ENCODE results near the gene SAP130. TPM values are rescaled to one million over a fixed set of nuclear protein-coding genes. Genes with fewer than 3 reads are reported as not detected.

SAP130 gene
- total RNA-seq, 2 donors from 2014 or later: 31.2 to 35.3 TPM

- Mint-ChIP-seq H3K9me3 (peaks cover 28% of the 10 kb centered on the region), H3K4me3 (no peak overlapping the region), H3K4me1 (ENCODE audit: low read depth in 2 of 2) (peaks cover 0 to 11% of the 10 kb centered on the region in 2 donors), H3K36me3 (peaks cover 31% of the 10 kb centered on the region), H3K27ac (no peak overlapping the region), H3K27me3 (peaks cover 33 to 45% of the 10 kb centered on the region in 2 donors)
- DNase-seq (ENCODE audit: low spot score) (no peak), ATAC-seq (no peak)
These were observed 11.7 kb upstream of the SAP130 start for GRCh38 chr2:128039535-128039934.

GRCh38 chr2:128038411-128038810 is 10.6 kb upstream of the SAP130 start:
- H3K27ac Mint-ChIP-seq: peak overlapping the region in 1 of 2 donors; percentile 33
- H3K4me3 Mint-ChIP-seq: no peak overlapping the region
- peaks cover 33 to 45% of the 10 kb centered on the region in 2 donors for H3K27me3 Mint-ChIP-seq
- peaks cover 28% of the 10 kb centered on the region for H3K9me3 Mint-ChIP-seq
- DNase-seq (ENCODE audit: low spot score) (no peak), ATAC-seq (no peak)
- peaks cover 0 to 11% of the 10 kb centered on the region in 2 donors for H3K4me1 Mint-ChIP-seq (ENCODE audit: low read depth in 2 of 2)
- H3K36me3 Mint-ChIP-seq: peaks cover 30% of the 10 kb centered on the region

GRCh38 chr2:128037649-128038048 is 9.8 kb upstream of the SAP130 start:
- peaks cover 21% of the 10 kb centered on the region for H3K9me3 Mint-ChIP-seq
- peaks cover 34 to 44% of the 10 kb centered on the region in 2 donors for H3K27me3 Mint-ChIP-seq
- peaks cover 0 to 11% of the 10 kb centered on the region in 2 donors for H3K4me1 Mint-ChIP-seq (ENCODE audit: low read depth in 2 of 2)
- DNase-seq (ENCODE audit: low spot score): no peak
- peaks cover 22% of the 10 kb centered on the region for H3K36me3 Mint-ChIP-seq
- H3K27ac Mint-ChIP-seq: no peak overlapping the region
- no peak overlapping the region for H3K4me3 Mint-ChIP-seq
- ATAC-seq: no peak

- Mint-ChIP-seq H3K9me3 (peaks cover 18% of the 10 kb centered on the region), H3K36me3 (peaks cover 18% of the 10 kb centered on the region), H3K4me3 (no peak overlapping the region), H3K27ac (no peak overlapping the region), H3K4me1 (ENCODE audit: low read depth in 2 of 2) (peaks cover 0 to 11% of the 10 kb centered on the region in 2 donors), H3K27me3 (peaks cover 38 to 45% of the 10 kb centered on the region in 2 donors)
- no peak for ATAC-seq
- no peak for DNase-seq (ENCODE audit: low spot score)
These were observed 9.1 kb upstream of the SAP130 start for GRCh38 chr2:128036748-128037607.

GRCh38 chr2:128032092-128032491 is 4.2 kb upstream of the SAP130 start:
- Mint-ChIP-seq H3K4me3 (no peak overlapping the region), H3K36me3 (peaks cover 8% of the 10 kb centered on the region), H3K27me3 (peaks cover 15 to 20% of the 10 kb centered on the region in 2 donors), H3K27ac (no peak overlapping the region), H3K9me3 (peaks cover 8% of the 10 kb centered on the region), H3K4me1 (ENCODE audit: low read depth in 2 of 2) (peaks cover 6 to 10% of the 10 kb centered on the region in 2 donors)
- DNase-seq (ENCODE audit: low spot score) (no peak), ATAC-seq (no peak)

GRCh38 chr2:128028668-128029054 is 802 bp upstream of the SAP130 start:
- Mint-ChIP-seq H3K36me3 (no peaks in the 10 kb centered on the region), H3K27me3 (peaks cover 12 to 15% of the 10 kb centered on the region in 2 donors), H3K4me1 (ENCODE audit: low read depth in 2 of 2) (peaks cover 13 to 27% of the 10 kb centered on the region in 2 donors)

GRCh38 chr2:128027278-128027800 is 520 bp downstream of the SAP130 start:
- Mint-ChIP-seq H3K4me1 (ENCODE audit: low read depth in 2 of 2) (peaks cover 13 to 27% of the 10 kb centered on the region in 2 donors), H3K9me3 (no peaks in the 10 kb centered on the region), H3K36me3 (no peaks in the 10 kb centered on the region), H3K27me3 (peaks cover 6 to 7% of the 10 kb centered on the region in 2 donors), H3K27ac (peak overlapping the region; percentile 76 to 84), H3K4me3 (peak overlapping the region; percentile 95)
- ATAC-seq: peak; percentile 93 to 94
- peak; percentile 99 for DNase-seq (ENCODE audit: low spot score)

More at GRCh38 chr2:128028668-128029054, 802 bp upstream of the SAP130 start:
- Mint-ChIP-seq H3K4me3 (peak overlapping the region; percentile 78), H3K9me3 (no peaks in the 10 kb centered on the region), H3K27ac (peak overlapping the region in 1 of 2 donors; percentile 47)
- ATAC-seq (no peak), DNase-seq (ENCODE audit: low spot score) (no peak)

- ATAC-seq: no peak
- no peak for DNase-seq (ENCODE audit: low spot score)
- Mint-ChIP-seq H3K4me3 (peak overlapping the region; percentile 95), H3K9me3 (no peaks in the 10 kb centered on the region), H3K27ac (peak overlapping the region; percentile 68 to 91), H3K36me3 (no peaks in the 10 kb centered on the region), H3K4me1 (ENCODE audit: low read depth in 2 of 2) (peaks cover 18 to 27% of the 10 kb centered on the region in 2 donors), H3K27me3 (peaks cover 0 to 3% of the 10 kb centered on the region in 2 donors)
These were observed 1.2 kb downstream of the SAP130 start for GRCh38 chr2:128026448-128027277.

- H3K4me3 Mint-ChIP-seq: no peak overlapping the region
- H3K27ac Mint-ChIP-seq: no peak overlapping the region
- H3K9me3 Mint-ChIP-seq: no peaks in the 10 kb centered on the region
- DNase-seq (ENCODE audit: low spot score) (no peak), ATAC-seq (no peak)
- H3K27me3 Mint-ChIP-seq: no peaks in the 10 kb centered on the region
- H3K36me3 Mint-ChIP-seq: no peaks in the 10 kb centered on the region
- H3K4me1 Mint-ChIP-seq (ENCODE audit: low read depth in 2 of 2): peaks cover 20 to 27% of the 10 kb centered on the region in 2 donors
These were observed 3.0 kb downstream of the SAP130 start for GRCh38 chr2:128024816-128025215.

GRCh38 chr2:128017561-128017960 is 10.3 kb downstream of the SAP130 start:
- Mint-ChIP-seq H3K27ac (no peak overlapping the region), H3K36me3 (peaks cover 18% of the 10 kb centered on the region), H3K9me3 (no peaks in the 10 kb centered on the region), H3K27me3 (no peaks in the 10 kb centered on the region), H3K4me1 (ENCODE audit: low read depth in 2 of 2) (peaks cover 0 to 7% of the 10 kb centered on the region in 2 donors), H3K4me3 (no peak overlapping the region)
- DNase-seq (ENCODE audit: low spot score): no peak
- ATAC-seq: no peak

- no peak for ATAC-seq
- H3K27me3 Mint-ChIP-seq: no peaks in the 10 kb centered on the region
- peaks cover 0 to 1% of the 10 kb centered on the region in 2 donors for H3K4me1 Mint-ChIP-seq (ENCODE audit: low read depth in 2 of 2)
- peaks cover 22% of the 10 kb centered on the region for H3K36me3 Mint-ChIP-seq
- no peak overlapping the region for H3K4me3 Mint-ChIP-seq
- H3K27ac Mint-ChIP-seq: no peak overlapping the region
- DNase-seq (ENCODE audit: low spot score): no peak
- no peaks in the 10 kb centered on the region for H3K9me3 Mint-ChIP-seq
These were observed 11.2 kb downstream of the SAP130 start for GRCh38 chr2:128016620-128017019.

- Mint-ChIP-seq H3K4me1 (ENCODE audit: low read depth in 2 of 2) (peaks cover 0 to 3% of the 10 kb centered on the region in 2 donors), H3K27ac (no peak overlapping the region), H3K36me3 (peaks cover 46% of the 10 kb centered on the region), H3K4me3 (no peak overlapping the region), H3K9me3 (no peaks in the 10 kb centered on the region), H3K27me3 (no peaks in the 10 kb centered on the region)
- ATAC-seq (no peak), DNase-seq (ENCODE audit: low spot score) (no peak)
These were observed 15.2 kb downstream of the SAP130 start for GRCh38 chr2:128012698-128013097.

- ATAC-seq (no peak), DNase-seq (ENCODE audit: low spot score) (no peak)
- H3K27ac Mint-ChIP-seq: no peak overlapping the region
- H3K4me3 Mint-ChIP-seq: no peak overlapping the region
- no peaks in the 10 kb centered on the region for H3K27me3 Mint-ChIP-seq
- peaks cover 6% of the 10 kb centered on the region in 2 donors for H3K4me1 Mint-ChIP-seq (ENCODE audit: low read depth in 2 of 2)
- no peaks in the 10 kb centered on the region for H3K9me3 Mint-ChIP-seq
- H3K36me3 Mint-ChIP-seq: peaks cover 49% of the 10 kb centered on the region
These were observed 19.7 kb downstream of the SAP130 start for GRCh38 chr2:128008074-128008672.
